Lower leg skin (tissue), 4 donors: ENCODE results near the gene BOLA2B. TPM values are rescaled to one million over a fixed set of nuclear protein-coding genes. Genes with fewer than 3 reads are reported as not detected.
A peak's percentile ranks its signal among the peaks of the same experiment; 100 is the strongest.
"Not testable (repeated sequence)": the region's sequence is repeated elsewhere in the genome, so short reads cannot be mapped to it uniquely, and the experiment has no call there.

Experiments
- DNase-seq, 2 donors: peaks; one replicate each; pipeline ENCODE4 v3.0.0-alpha.2; 2019; ENCODE audit warnings: low spot score in 2 of 2
- H3K4me3 ChIP-seq: fragments of 200-600 bp; sonication (generic); 2 replicates; pipeline ENCODE4 v1.5.1; 2017; ENCODE audit warnings: mild to moderate bottlenecking, low read depth; ENCODE audit not compliant: poor library complexity, severe bottlenecking
- WGBS, 2 donors: methylation state at CpG; one replicate each; pipeline ENCODE4 v1.1.5; 2018; 5-methylcytosine and 5-hydroxymethylcytosine counted together
- intact Hi-C: fragments of 100-400 bp; cut with DNase I; formaldehyde crosslinking; loops from one replicate; pipeline ENCODE4 v1.15.0; 2023; ENCODE audit warnings: low total_unique reads
- total RNA-seq, 4 donors: library from RNA; depleted of rRNA; stranded (reverse); fragments of >200 nt; gene quantifications; one replicate each; pipeline ENCODE4 v1.1.0, GENCODE V29; 2016

Gene BOLA2B
- total RNA-seq: 100 to 1,000 TPM in 3 of 4 donors, 10 to 100 TPM in 1; 87.6 to 199 (median 147) TPM

- DNase-seq, intact Hi-C loops, H3K4me3 ChIP-seq: not testable (repeated sequence)
- no CpG with 5 or more reads among the region's 34 CpGs for WGBS, 2 donors
These were observed at the start of gene BOLA2B, which contains the start of gene SLX1A for GRCh38 chr16:30193615-30194014. Gene BOLA2B (minus strand): TSS chr16:30193666. CDS start chr16:30193595, 71 bp downstream. Gene SLX1A (plus strand): TSS chr16:30193875. CDS start chr16:30194085, 210 bp downstream.

GRCh38 chr16:30217082-30217481 is 23.6 kb upstream of the BOLA2B start:
- peak; percentile 12 to 49 for DNase-seq
- WGBS, 2 donors: 81 to 87% methylated on average over 4 to 5 of the region's 5 CpGs
- intact Hi-C loops, H3K4me3 ChIP-seq: not testable (repeated sequence)

GRCh38 chr16:30211414-30211813 is 17.9 kb upstream of the BOLA2B start:
- WGBS, 2 donors: no CpG with 5 or more reads among the region's 4 CpGs
- not testable (repeated sequence) for DNase-seq

GRCh38 chr16:30209032-30209431 is 15.6 kb upstream of the BOLA2B start:
- H3K4me3 ChIP-seq, intact Hi-C loops: not testable (repeated sequence)
- peak in 1 of 2 donors; percentile 89 for DNase-seq
- 16% methylated on average over 4 of the region's 6 CpGs; no CpG with 5 or more reads in 1 of the 2 donors for WGBS, 2 donors

More at GRCh38 chr16:30211414-30211813, 17.9 kb upstream of the BOLA2B start:
- H3K4me3 ChIP-seq, intact Hi-C loops: not testable (repeated sequence)

GRCh38 chr16:30207063-30207704 is 13.7 kb upstream of the BOLA2B start:
- WGBS, 2 donors: no CpG with 5 or more reads among the region's 9 CpGs
- intact Hi-C loops, H3K4me3 ChIP-seq: not testable (repeated sequence)
- peak; percentile 12 to 59 for DNase-seq

- no CpG with 5 or more reads among the region's 33 CpGs for WGBS, 2 donors
- intact Hi-C loops, H3K4me3 ChIP-seq, DNase-seq: not testable (repeated sequence)
These were observed 12.8 kb upstream of the BOLA2B start for GRCh38 chr16:30206252-30206651.

GRCh38 chr16:30205541-30206236 is 12.2 kb upstream of the BOLA2B start:
- H3K4me3 ChIP-seq, intact Hi-C loops: not testable (repeated sequence)
- peak in 1 of 2 donors; percentile 85 for DNase-seq
- WGBS, 2 donors: 0% methylated on average over 6 of the region's 52 CpGs; no CpG with 5 or more reads in 1 of the 2 donors

GRCh38 chr16:30199608-30200343 is 6.3 kb upstream of the BOLA2B start:
- intact Hi-C loops, H3K4me3 ChIP-seq, DNase-seq: not testable (repeated sequence)
- no CpG with 5 or more reads among the region's 15 CpGs for WGBS, 2 donors

GRCh38 chr16:30199049-30199448 is 5.6 kb upstream of the BOLA2B start, which contains the start of gene SULT1A3:
Gene SULT1A3 (plus strand): TSS chr16:30199255. CDS start chr16:30200729, 1,474 bp downstream.
- no CpG with 5 or more reads among the region's 3 CpGs for WGBS, 2 donors
- intact Hi-C loops, H3K4me3 ChIP-seq, DNase-seq: not testable (repeated sequence)

- DNase-seq: peak in 1 of 2 donors; percentile 42
- WGBS, 2 donors: 50% methylated on average over 1 of the region's 2 CpGs; no CpG with 5 or more reads in 1 of the 2 donors
- H3K4me3 ChIP-seq, intact Hi-C loops: not testable (repeated sequence)
These were observed 3.5 kb upstream of the BOLA2B start for GRCh38 chr16:30197001-30197400.

- WGBS, 2 donors: 0% methylated on average over 6 of the region's 60 CpGs; no CpG with 5 or more reads in 1 of the 2 donors
- peak; percentile 11 to 82 for DNase-seq
- intact Hi-C loops, H3K4me3 ChIP-seq: not testable (repeated sequence)
These were observed 883 bp upstream of the BOLA2B start for GRCh38 chr16:30194172-30194925.

GRCh38 chr16:30193098-30193497 is 368 bp downstream of the BOLA2B start:
- DNase-seq, intact Hi-C loops, H3K4me3 ChIP-seq: not testable (repeated sequence)
- WGBS, 2 donors: no CpG with 5 or more reads among the region's 21 CpGs

- peak in 1 of 2 donors; percentile 10 for DNase-seq
- 92 to 94% methylated on average over 6 of the region's 12 CpGs for WGBS, 2 donors
- intact Hi-C loops, H3K4me3 ChIP-seq: not testable (repeated sequence)
These were observed 2.3 kb downstream of the BOLA2B start for GRCh38 chr16:30191158-30191557.
